HCT116 (cell line): ENCODE data around the gene ARID2. TPM values are rescaled to one million over a fixed set of nuclear protein-coding genes. Genes with fewer than 3 reads are reported as not detected.

Experiments
- ATAC-seq: fragments of 200-7000 bp; cut with Tn5 transposase; 2 replicates; pipeline ENCODE4 v1.9.1; 2020; ENCODE audit warnings: mild to moderate bottlenecking, moderate library complexity
- BruUV-seq: library from RNA; stranded (reverse); fragments of 400-500 nt; replicated peaks from 2 replicates; lab custom pipeline; 2021; lab: Mats Ljungman, UMichigan
- CTCF ChIA-PET: fragments of 300-600 bp; sonication (Branson Sonifier 250); formaldehyde crosslinking; loops from one replicate; lab custom pipeline; 2021; ENCODE audit warnings: antibody characterized with exemption; lab: Charles Lee
- POLR2A ChIA-PET: fragments of 300-600, 350-600 bp; sonication (Branson Sonifier 250); formaldehyde crosslinking; loops from one replicate; lab custom pipeline; 2021; ENCODE audit warnings: antibody characterized with exemption; lab: Charles Lee
- RAD21 ChIA-PET, 2 experiments: fragments of 300-600 bp; sonication (Branson Sonifier 250); formaldehyde crosslinking; loops; one replicate each; lab custom pipeline; 2023; ENCODE audit warnings: low total read pairs in 2 of 2; ENCODE audit not compliant: uncharacterized antibody in 2 of 2, unreplicated experiment in 2 of 2, low non-redundant PET in 1 of 2; lab: Charles Lee
- DNase-seq: peaks from one replicate; pipeline ENCODE4 v3.0.0-alpha.2; 2010; ENCODE audit warnings: low read depth, low spot score
- H2AFZ ChIP-seq: fragments of 200-600 bp; shearing (Covaris generic), sonication (generic); 2 replicates; pipeline ENCODE4 v1.6.1; 2017; ENCODE audit warnings: low read depth, mixed run types, mixed read lengths, antibody characterized with exemption, low read length; ENCODE audit not compliant: poor library complexity, severe bottlenecking
- H3K27ac ChIP-seq: 2 replicates; pipeline ENCODE4 v1.5.1; 2012; ENCODE audit warnings: low read depth, low read length
- H3K27me3 ChIP-seq: fragments of 200-600 bp; sonication (generic); 2 replicates; pipeline ENCODE4 v1.6.1; 2016; ENCODE audit warnings: mixed run types, low read length, mixed read lengths; ENCODE audit not compliant: insufficient read depth
- H3K36me3 ChIP-seq, 2 experiments: fragments of 200-500 bp in 1 of 2; fragments of 200-600 bp in 1 of 2; sonication (Bioruptor generic) in 1 of 2; sonication (generic) in 1 of 2; 2 replicates each; pipeline versions ENCODE4 v1.5.1 to v1.6.1; 2014 to 2016; ENCODE audit warnings: low read length in 2 of 2, inconsistent platforms in 1 of 2, mixed read lengths in 1 of 2, mixed run types in 1 of 2; ENCODE audit not compliant: insufficient read depth in 2 of 2, control insufficient read depth in 1 of 2
- H3K4me1 ChIP-seq, 2 experiments: fragments of 200-600 bp in 1 of 2; sonication (generic) in 1 of 2; 2 replicates each; pipeline versions ENCODE4 v1.5.1 to v1.6.1; 2012 to 2017; ENCODE audit warnings: low read length in 2 of 2, inconsistent platforms in 1 of 2, mild to moderate bottlenecking in 1 of 2, mixed read lengths in 1 of 2, mixed run types in 1 of 2, moderate library complexity in 1 of 2; ENCODE audit not compliant: insufficient read depth in 2 of 2, control insufficient read depth in 1 of 2
- H3K4me2 ChIP-seq: fragments of 200-600 bp; sonication (generic); 2 replicates; pipeline ENCODE4 v1.6.1; 2017; ENCODE audit warnings: mixed run types, low read length, mixed read lengths
- H3K4me3 ChIP-seq, 2 experiments: fragments of 200-600 bp in 1 of 2; sonication (generic) in 1 of 2; replicated peaks in 1 of 2; 2 replicates each; pipeline ENCODE4 v1.5.1; 2011 to 2016; ENCODE audit warnings: low read length in 2 of 2, control low read depth in 1 of 2, low read depth in 1 of 2, mild to moderate bottlenecking in 1 of 2, mixed read lengths in 1 of 2, mixed run types in 1 of 2
- H3K79me2 ChIP-seq: fragments of 200-600 bp; sonication (generic); 2 replicates; pipeline ENCODE4 v1.6.1; 2017; ENCODE audit warnings: mild to moderate bottlenecking, mixed run types, low read length, moderate library complexity, mixed read lengths; ENCODE audit not compliant: insufficient read depth
- H3K9ac ChIP-seq: fragments of 200-600 bp; sonication (generic); 2 replicates; pipeline ENCODE4 v1.6.1; 2016; ENCODE audit warnings: low read length, mixed read lengths
- H3K9me2 ChIP-seq: fragments of 200-600 bp; sonication (generic), shearing (Covaris generic); 2 replicates; pipeline ENCODE4 v1.6.1; 2017; ENCODE audit warnings: mixed run types, mild to moderate bottlenecking, moderate library complexity; ENCODE audit not compliant: insufficient read depth
- H3K9me3 ChIP-seq, 2 experiments: fragments of 200-500 bp in 1 of 2; fragments of 200-600 bp in 1 of 2; sonication (Bioruptor generic) in 1 of 2; sonication (generic) in 1 of 2; 2 replicates each; pipeline ENCODE4 v1.6.1; 2014 to 2017; ENCODE audit warnings: low read length in 2 of 2, mixed read lengths in 2 of 2, inconsistent platforms in 1 of 2, low read depth in 1 of 2, mild to moderate bottlenecking in 1 of 2, mixed run types in 1 of 2, moderate library complexity in 1 of 2; ENCODE audit not compliant: control insufficient read depth in 1 of 2, insufficient read depth in 1 of 2
- H4K20me1 ChIP-seq: fragments of 200-600 bp; sonication (generic), shearing (Covaris generic); 2 replicates; pipeline ENCODE4 v1.6.1; 2017; ENCODE audit warnings: mixed run types, mild to moderate bottlenecking, moderate library complexity; ENCODE audit not compliant: insufficient read depth
- ATF3 ChIP-seq: IDR thresholded peaks from 2 replicates; pipeline ENCODE4 v1.6.1; 2012
- CBX3 ChIP-seq: IDR thresholded peaks from 2 replicates; pipeline ENCODE4 v1.6.1; 2012; ENCODE audit warnings: low read depth
- CEBPB ChIP-seq: IDR thresholded peaks from 2 replicates; pipeline ENCODE4 v1.6.1; 2012; ENCODE audit warnings: low read depth
- CTCF ChIP-seq, 3 experiments: fragments of 200-600 bp in 1 of 3; sonication (generic) in 1 of 3; IDR thresholded peaks in 2 of 3; conservative IDR thresholded peaks in 1 of 3; 2 replicates each; pipeline ENCODE4 v1.5.1; 2012 to 2017; ENCODE audit warnings: low read depth in 2 of 3, low read length in 2 of 3, antibody characterized with exemption in 1 of 3, borderline replicate concordance in 1 of 3, control low read depth in 1 of 3, mild to moderate bottlenecking in 1 of 3, mixed read lengths in 1 of 3, mixed run types in 1 of 3, moderate library complexity in 1 of 3; ENCODE audit not compliant: insufficient read depth in 1 of 3
- ELF1 ChIP-seq: IDR thresholded peaks from 2 replicates; pipeline ENCODE4 v1.6.1; 2012; ENCODE audit warnings: low read depth, borderline replicate concordance
- EZH2phosphoT487 ChIP-seq: fragments of 200-600 bp; IDR thresholded peaks from 2 replicates; pipeline ENCODE4 v1.6.1; 2018; ENCODE audit warnings: antibody characterized with exemption, borderline replicate concordance
- FOSL1 ChIP-seq: IDR thresholded peaks from 2 replicates; pipeline ENCODE4 v1.6.1; 2012; ENCODE audit warnings: low read depth
- MAX ChIP-seq: IDR thresholded peaks from 2 replicates; pipeline ENCODE4 v1.6.1; 2012
- POLR2A ChIP-seq: IDR thresholded peaks from 2 replicates; pipeline ENCODE4 v1.7.0; 2011; ENCODE audit warnings: borderline replicate concordance; ENCODE audit not compliant: insufficient read depth, insufficient read length; ENCODE audit errors: extremely low read depth
- POLR2AphosphoS5 ChIP-seq: IDR thresholded peaks from 2 replicates; pipeline ENCODE4 v1.6.1; 2011; ENCODE audit warnings: mild to moderate bottlenecking, low read depth, low read length, moderate library complexity
- RAD21 ChIP-seq: IDR thresholded peaks from 2 replicates; pipeline ENCODE4 v1.6.1; 2012; ENCODE audit warnings: low read depth, mild to moderate bottlenecking
- SP1 ChIP-seq: IDR thresholded peaks from 2 replicates; pipeline ENCODE4 v1.6.1; 2012; ENCODE audit warnings: low read depth
- TCF7L2 ChIP-seq: IDR thresholded peaks from 2 replicates; pipeline ENCODE4 v1.7.0; 2011; ENCODE audit warnings: borderline replicate concordance, inconsistent platforms; ENCODE audit not compliant: insufficient read depth, insufficient read length; ENCODE audit errors: extremely low read depth
- ZBTB33 ChIP-seq: IDR thresholded peaks from 2 replicates; pipeline ENCODE4 v1.6.1; 2011; ENCODE audit warnings: mild to moderate bottlenecking, low read length, moderate library complexity; ENCODE audit not compliant: insufficient replicate concordance; ENCODE audit errors: extremely low read depth
- ZFX ChIP-seq: fragments of 450-650 bp; IDR thresholded peaks from 2 replicates; pipeline ENCODE4 v1.6.1; 2017
- intact Hi-C: fragments of 100-400 bp; cut with micrococcal nuclease; formaldehyde crosslinking; loops from 2 replicates; pipeline ENCODE4 v1.10.0; 2022
- total RNA-seq: library from RNA; stranded (reverse); gene quantifications from one replicate; pipeline ENCODE4 v1.2.1, GENCODE V29; 2021; ENCODE audit not compliant: unreplicated experiment

ARID2 gene
- total RNA-seq, 1 experiment from 2014 or later, result 30.5 TPM

GRCh38 chr12:45743247-45743646 lies 13.7 kb downstream of the ARID2 start:
- no peak overlapping the region for H3K4me3 ChIP-seq
- intact Hi-C loops, result no loop called here
- H3K9me2 ChIP-seq, result no peaks in the 10 kb centered on the region
- peaks cover 98% of the 10 kb centered on the region for H3K79me2 ChIP-seq
- no peak for TF ChIP-seq CTCF (IDR thresholded peaks at IDR 0.05 in 2 of 3, conservative IDR thresholded peaks at IDR 0.05 in 1 of 3; ENCODE audit: borderline replicate concordance in 1 of 3, insufficient read depth in 1 of 3, low read depth in 2 of 3, low read length in 2 of 3)
- TF ChIP-seq ZBTB33, result no peak
- TF ChIP-seq ELF1, result no peak
- TF ChIP-seq TCF7L2, result no peak
- TF ChIP-seq POLR2A, result no peak
- no peak for TF ChIP-seq CEBPB
- TF ChIP-seq ATF3, result no peak
- TF ChIP-seq FOSL1, result no peak
- TF ChIP-seq RAD21, result no peak
- TF ChIP-seq EZH2phosphoT487, result no peak
- no peak for TF ChIP-seq SP1
- TF ChIP-seq ZFX, result no peak
- TF ChIP-seq MAX, result no peak
- TF ChIP-seq CBX3, result no peak
- TF ChIP-seq POLR2AphosphoS5, result no peak
- H3K4me2 ChIP-seq, result no peak overlapping the region
- H3K4me1 ChIP-seq, result peaks cover 0 to 3% of the 10 kb centered on the region in 2 experiments; a peak in 1 of 4 replicates
- RAD21 ChIA-PET, result no interaction called here
- no peaks in the 10 kb centered on the region for H3K27me3 ChIP-seq
- no TSS peak for BruUV-seq
- no peak overlapping the region for H3K27ac ChIP-seq
- peaks cover 4 to 6% of the 10 kb centered on the region in 2 experiments; a peak in 1 of 4 replicates for H3K9me3 ChIP-seq
- ATAC-seq (no peak), DNase-seq (no peak)
- H2AFZ ChIP-seq, result no peak overlapping the region
- CTCF ChIA-PET, result interaction anchor here (1.6 kb wide), 1 partner anchor 16 kb away, joined by 3 read pairs; no protein-coding TSS in a partner anchor
- H4K20me1 ChIP-seq, result no peaks in the 10 kb centered on the region; the same call in 1 of the 2 replicates
- H3K36me3 ChIP-seq, result 0 out of 4 replicates have a peak, but pooled peaks cover 0 to 5% of the 10 kb centered on the region in 2 experiments
- no peak overlapping the region for H3K9ac ChIP-seq
- POLR2A ChIA-PET, result no interaction called here
